PFSK-1 (cell line): ENCODE measurements around the gene RBP3.

Experiments used
- POLR2AphosphoS5 ChIP-seq: IDR thresholded peaks from 2 replicates; pipeline ENCODE4 v1.6.1; 2012; ENCODE audit warnings: low read depth, mild to moderate bottlenecking, control low read depth, low read length, moderate library complexity
- TAF1 ChIP-seq: IDR thresholded peaks from 2 replicates; pipeline ENCODE4 v1.6.1; 2012; ENCODE audit warnings: low read length, control low read depth, borderline replicate concordance; ENCODE audit not compliant: insufficient read depth
- TF ChIP-seq, protein P1 (sequence below), 2 experiments: IDR thresholded peaks; 2 replicates each; pipeline versions ENCODE4 v1.6.1 to v1.8.0; 2011 to 2012; ENCODE audit warnings: low read depth in 2 of 2, low read length in 2 of 2, control low read depth in 1 of 2, inconsistent platforms in 1 of 2, mild to moderate bottlenecking in 1 of 2, moderate library complexity in 1 of 2; ENCODE audit not compliant: insufficient read depth in 1 of 2

DNA sequence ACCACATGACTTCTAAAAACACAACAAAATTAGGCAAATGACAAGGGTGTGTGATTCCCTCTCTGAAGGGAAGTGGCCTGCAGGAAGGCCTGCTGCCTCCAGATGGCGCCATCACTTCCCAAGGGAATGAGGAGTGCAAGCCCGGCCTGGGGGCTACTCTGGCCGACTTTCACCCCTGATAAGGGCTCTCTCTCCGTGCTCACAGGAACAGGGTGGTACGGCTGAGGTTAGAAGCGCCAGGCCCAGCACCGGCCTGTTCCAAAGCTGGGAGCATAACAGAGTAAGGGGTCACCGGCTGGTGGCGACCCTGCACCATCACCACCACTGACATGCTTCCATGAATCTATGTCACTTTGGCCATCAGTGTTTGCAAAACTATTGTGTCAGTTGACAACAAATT, 13.1 kb downstream of the RBP3 start:
- TF ChIP-seq TAF1 (no peak), POLR2AphosphoS5 (no peak)
- TF ChIP-seq, protein P1, sequence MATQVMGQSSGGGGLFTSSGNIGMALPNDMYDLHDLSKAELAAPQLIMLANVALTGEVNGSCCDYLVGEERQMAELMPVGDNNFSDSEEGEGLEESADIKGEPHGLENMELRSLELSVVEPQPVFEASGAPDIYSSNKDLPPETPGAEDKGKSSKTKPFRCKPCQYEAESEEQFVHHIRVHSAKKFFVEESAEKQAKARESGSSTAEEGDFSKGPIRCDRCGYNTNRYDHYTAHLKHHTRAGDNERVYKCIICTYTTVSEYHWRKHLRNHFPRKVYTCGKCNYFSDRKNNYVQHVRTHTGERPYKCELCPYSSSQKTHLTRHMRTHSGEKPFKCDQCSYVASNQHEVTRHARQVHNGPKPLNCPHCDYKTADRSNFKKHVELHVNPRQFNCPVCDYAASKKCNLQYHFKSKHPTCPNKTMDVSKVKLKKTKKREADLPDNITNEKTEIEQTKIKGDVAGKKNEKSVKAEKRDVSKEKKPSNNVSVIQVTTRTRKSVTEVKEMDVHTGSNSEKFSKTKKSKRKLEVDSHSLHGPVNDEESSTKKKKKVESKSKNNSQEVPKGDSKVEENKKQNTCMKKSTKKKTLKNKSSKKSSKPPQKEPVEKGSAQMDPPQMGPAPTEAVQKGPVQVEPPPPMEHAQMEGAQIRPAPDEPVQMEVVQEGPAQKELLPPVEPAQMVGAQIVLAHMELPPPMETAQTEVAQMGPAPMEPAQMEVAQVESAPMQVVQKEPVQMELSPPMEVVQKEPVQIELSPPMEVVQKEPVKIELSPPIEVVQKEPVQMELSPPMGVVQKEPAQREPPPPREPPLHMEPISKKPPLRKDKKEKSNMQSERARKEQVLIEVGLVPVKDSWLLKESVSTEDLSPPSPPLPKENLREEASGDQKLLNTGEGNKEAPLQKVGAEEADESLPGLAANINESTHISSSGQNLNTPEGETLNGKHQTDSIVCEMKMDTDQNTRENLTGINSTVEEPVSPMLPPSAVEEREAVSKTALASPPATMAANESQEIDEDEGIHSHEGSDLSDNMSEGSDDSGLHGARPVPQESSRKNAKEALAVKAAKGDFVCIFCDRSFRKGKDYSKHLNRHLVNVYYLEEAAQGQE (IDR thresholded peaks at IDR 0.05; ENCODE audit: insufficient read depth in 1 of 2, low read depth in 2 of 2, low read length in 2 of 2) = no peak
